Iris pigment epithelial cell (primary cell): ENCODE data around the gene TSPAN18.

ENCODE experiments used
- DNase-seq: peaks from one replicate; pipeline ENCODE4 v3.0.0-alpha.2; 2011; ENCODE audit warnings: low read depth

TSPAN18 gene

DNA sequence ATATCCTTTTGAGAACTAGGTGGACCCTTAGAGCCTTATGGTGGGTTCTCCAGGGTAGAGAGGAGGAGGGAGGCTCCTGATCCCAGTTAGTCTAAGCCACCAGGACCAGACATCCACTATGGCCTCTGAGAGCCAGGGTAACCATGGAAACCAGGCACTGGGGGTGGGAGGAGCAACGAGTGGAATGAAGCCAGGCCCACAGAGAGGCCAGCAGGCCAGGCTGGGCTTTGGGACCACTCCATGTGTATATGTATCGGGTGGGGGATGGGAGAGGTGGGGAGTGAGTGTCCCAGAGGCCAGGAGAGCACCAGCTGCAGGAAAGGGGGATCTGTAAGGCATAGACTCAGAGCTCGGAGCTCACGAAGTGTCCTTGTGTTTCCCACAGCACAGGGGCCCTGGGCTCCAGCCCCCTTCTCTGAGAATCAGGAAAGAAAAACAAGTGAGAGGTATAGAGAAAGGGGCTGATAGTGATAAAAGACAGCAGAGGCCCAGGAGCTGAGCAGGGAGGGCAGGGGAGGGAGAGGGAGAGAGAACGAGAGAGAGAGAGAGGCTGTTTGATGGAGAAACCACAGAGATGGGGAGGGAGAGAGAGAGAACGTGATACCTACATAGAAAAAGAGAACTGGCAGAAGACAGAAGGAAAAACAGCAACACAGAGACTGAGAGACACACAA is 15.5 kb upstream of the TSPAN18 start:
- no peak for DNase-seq

DNA sequence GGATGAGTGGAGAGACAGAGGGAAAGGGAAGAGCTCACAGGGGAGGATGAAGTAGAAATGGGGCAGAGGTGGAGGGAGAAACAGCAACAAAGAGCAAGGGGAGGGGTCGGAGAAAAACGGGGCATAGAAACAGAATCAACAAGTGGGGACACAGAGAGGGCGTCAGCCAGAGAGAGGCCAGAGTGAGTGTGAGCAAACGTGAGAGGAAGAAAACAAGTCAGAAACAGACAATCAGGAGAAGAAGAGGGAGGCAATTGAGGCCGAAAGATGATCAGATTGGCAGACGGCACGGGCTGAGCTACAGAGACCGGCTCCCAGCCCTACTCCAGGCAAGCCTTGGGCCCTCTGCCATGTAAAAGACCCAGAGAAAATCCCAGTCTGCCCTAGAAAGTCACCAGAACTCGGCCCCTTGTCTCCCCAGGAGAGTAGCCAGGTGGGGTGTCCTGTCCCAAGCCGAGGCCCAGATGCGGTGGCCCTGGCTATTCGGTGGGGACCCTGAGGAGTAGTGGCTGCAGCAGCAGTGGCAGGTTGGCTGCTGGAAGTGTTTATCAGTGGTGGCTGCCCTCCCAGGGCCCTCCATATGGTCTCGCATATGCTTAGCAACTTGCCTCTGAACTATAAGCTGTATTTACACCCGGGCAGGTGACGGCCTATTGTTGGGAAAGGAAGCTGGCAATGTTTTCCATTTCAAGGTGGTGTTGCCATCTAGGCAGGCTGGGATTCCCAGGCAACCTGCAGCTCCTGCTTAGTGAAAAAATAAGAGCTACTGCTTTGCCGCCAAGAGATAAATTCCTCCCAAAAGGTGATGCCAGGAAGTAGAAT is 14.8 kb upstream of the TSPAN18 start:
- DNase-seq: no peak

DNA sequence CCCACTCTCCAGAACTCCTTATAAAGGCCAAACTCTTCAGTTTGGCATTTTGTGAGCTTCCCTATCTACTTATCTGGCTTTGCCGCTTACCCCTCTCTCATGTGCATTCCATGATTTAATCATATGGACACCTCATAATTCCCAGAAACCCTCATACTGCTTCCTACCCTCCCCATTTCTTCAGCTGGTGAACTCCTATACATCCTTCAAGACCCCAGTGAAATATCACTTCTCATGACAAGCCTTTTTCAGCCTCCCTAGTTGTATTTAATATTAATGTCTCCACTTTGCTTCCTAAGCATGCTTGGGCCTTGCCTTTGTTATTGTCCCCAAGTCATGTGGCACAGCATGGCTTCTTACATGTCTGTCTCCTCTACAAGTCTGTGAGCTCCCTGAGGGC is 13.7 kb upstream of the TSPAN18 start:
- no peak for DNase-seq

DNA sequence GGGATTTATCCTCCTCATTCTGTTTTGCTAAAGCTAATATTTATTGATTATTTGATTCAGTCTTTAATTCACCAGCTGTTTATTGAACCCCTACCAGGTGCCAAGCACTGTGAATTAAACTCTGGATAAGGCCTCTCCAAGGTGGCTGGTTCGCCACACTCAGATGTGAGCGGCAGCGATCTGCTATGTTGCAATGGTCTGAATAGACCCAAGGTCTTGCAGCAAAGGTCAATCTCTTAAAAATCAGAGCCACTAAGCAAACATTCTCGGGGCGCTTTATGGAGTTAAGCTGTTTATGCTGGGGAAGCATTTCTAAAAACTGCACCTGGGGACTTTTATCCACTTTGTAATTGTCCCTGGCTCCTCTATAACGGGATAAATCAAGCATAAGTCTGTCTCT is 10.5 kb upstream of the TSPAN18 start:
- no peak for DNase-seq

DNA sequence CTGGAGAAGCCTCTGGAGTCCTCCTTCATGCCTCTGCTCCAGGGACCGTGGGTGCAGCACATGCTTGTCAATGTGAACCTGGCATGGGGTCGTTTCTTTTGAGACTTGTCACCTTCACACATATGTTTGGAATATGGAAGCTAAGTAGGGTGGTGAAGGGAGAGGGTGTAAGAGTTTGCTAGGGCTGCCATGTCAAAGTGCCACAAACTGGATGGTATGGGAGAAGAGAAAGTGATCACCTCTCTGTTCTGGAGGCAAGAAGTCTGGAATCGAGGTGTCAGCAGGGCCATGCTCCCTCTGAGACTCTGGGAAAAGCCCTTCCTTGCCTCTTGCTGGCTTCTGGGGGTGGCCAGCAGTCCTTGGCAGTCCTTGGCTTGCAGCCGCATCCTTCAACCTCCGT is 8.7 kb upstream of the TSPAN18 start:
- no peak for DNase-seq

DNA sequence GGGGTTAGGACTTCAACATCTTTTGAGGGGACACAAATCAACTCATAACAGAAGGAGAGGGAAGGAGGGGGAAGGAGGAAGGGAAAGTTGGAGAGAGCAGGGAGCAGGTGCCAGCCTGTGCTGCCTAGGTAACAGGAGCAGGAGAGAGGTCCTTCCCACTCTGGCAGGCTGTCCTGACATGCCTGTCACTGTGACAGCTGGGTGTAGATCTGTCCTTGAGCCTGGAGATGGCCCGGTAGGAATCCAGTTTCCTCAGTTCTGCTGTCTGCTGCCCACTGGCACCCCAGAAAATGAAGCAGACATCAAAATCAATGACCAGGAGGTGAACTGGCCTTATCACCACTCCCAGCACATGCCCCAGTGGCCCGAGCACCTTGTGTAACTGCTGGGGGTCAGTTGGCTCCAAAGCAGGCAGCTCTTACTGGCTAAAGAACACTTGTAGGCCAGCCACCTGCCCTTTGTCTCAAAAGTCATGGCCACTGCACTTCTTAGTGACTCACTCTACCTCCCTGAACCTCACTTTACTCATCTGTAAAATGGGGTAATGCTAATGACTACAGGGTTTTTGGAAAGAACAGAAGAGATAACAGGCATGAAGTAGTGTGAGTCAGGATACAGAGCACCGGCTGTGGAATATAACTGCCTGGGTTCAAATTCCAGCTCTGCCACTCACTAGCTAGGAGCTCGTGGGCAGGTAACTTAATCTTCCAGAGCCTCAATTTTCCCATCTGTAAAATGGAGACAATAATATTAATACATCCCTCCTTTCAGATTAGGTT is 8.0 kb upstream of the TSPAN18 start:
- no peak for DNase-seq

DNA sequence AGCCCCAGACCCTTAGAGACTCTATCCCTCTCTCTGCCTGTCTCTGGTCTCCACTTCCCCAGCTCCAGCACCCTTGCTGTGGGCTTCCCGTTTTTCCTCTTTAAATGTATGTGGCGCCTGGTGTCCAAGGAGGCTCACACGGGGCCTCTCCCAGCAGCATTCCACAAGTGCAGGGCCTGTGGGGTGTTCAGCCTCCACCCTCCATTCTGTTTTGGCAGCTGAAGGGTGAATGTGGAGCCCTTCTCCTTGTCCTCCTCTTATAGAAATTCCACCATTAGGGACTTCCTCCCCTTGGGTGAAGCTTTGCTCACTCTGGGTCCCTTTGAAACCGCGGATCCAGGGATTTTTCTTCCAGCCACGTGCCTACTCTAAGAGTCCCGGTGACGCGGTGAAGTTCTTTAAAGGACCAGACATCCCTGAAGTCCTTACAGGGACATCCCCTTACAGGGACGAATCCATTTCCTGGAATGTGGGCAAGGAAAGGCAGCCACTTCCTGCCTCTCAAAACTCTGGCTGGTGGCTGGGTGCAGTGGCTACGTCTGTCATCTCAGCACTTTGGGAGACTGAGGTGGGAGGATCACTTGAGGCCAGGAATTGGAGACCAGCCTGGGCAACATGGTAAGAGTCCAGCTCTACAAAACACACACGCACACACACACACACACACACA is 1.6 kb upstream of the TSPAN18 start:
- no peak for DNase-seq

DNA sequence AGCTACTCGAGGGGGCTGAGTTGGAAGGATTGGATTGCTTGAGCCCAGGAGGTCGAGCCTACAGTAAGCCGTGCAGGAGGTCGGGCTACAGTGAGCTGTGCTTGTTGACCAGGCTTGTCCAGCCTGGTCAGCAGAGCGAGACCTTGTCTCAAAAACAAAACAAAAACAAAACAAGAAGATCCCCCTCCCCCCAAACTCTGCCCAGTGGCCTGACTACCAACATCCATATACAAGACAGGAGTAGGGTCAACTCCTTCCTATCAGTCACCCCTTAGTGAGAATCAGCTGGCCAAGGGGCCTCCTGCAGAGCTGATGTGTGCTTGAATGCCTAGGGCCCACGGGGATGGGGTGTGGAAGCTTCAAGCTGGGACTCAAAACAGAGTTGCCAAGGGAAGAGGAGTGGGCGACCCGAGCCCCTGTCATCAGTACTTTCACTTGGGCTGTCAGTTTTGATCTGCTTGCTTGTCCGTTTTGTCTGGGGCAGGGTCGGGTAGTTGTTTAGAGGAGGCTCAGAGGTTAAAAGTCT is 942 bp upstream of the TSPAN18 start:
- no peak for DNase-seq

DNA sequence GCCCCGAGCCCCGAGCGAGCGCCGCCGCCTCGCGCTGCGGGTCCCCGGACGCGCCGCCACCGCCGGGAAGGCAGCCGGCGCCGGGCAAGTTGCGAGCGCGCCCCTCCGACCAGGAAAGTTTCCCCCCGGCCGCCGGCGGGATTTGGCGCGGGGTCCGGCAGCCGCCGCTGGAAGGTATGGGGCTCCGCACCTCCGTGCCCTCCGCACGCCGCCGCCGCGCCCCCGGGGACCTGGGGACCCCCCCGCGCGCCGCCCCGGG is 281 bp downstream of the TSPAN18 start:
- no peak for DNase-seq

DNA sequence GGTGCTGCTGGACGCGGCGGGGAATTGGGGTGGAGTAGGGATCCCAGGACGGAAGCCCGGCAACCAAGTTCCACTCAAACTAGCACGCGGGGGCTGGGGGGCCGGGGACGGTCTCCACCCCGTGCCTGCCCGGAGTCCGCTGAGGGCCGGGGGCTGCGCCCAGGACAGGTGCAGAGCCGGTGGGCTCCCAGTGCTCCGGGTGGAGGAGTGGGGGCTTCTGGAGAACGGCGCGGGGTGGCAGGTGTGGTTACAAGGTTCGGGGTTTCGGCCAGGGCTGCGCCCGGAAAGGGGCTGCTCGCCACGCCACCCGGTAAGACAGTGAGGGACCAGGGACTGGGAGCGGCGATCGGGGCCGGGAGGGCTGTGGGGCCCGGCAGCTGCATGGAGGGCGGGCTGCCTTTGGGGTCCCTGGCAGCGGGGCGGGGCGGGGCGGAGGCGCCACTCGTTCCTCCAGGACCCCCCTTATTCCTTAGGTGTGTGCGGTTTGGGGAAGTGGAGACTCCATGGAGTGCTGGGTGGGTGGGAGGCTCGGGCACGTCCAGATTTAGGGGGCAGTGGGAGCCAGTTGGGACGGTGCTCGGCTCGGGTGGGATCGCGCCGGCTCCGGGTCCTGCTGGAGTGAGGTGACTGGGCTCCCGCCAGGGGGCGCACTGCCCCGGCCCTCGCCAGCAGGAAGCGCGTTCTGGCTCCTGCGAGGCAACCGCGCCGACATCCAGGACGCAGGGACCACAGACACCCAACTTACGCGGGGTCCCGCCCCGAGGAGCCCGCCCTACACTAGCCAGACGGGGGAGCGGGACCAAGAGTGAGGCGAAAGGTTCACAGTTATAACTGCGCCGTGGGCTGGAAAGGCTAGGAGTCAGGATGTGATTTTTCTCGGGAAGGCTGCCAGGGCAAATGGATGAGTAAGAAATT is 868 bp downstream of the TSPAN18 start:
- peak; percentile 59 for DNase-seq

DNA sequence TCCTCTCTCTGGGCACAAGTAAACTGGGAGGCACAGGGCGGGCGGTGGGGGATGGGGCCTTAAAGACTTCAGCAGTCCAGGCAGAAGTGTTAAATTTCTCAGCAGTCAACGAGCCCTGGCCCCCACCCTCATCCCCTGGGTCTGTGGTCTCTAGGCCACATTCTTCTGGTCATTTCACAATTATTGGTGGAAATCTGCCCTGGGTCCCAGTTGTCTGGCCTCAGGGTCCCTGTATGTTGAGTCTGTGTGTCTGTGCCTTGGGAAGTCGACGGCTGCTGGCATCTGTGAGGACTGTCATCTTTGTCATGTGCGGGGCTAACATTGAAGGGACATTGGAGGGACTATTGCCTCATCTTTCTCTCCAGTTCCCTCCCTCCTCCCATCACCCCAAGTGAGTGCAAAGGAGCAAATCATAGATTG is 1.7 kb downstream of the TSPAN18 start:
- no peak for DNase-seq

DNA sequence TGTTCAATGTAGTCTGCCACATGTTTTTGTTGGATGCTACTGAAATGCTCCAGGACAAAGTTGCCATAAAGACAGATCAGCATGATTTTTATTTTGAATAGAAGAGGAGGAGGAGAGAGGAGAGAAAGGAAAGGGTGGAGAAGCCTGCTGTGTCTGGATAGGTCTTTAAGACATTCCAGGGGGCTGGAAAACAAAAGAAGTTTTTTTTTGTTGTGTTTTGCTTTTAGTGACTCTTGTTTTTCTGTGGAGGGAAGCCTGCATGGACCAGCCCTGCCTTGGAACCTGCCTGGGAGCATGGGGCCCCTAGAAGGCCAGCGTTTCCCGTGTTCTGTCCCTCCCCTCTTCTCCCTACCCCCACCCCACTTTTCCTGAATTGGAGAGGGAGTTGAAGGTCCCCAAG is 2.3 kb downstream of the TSPAN18 start:
- DNase-seq: no peak

DNA sequence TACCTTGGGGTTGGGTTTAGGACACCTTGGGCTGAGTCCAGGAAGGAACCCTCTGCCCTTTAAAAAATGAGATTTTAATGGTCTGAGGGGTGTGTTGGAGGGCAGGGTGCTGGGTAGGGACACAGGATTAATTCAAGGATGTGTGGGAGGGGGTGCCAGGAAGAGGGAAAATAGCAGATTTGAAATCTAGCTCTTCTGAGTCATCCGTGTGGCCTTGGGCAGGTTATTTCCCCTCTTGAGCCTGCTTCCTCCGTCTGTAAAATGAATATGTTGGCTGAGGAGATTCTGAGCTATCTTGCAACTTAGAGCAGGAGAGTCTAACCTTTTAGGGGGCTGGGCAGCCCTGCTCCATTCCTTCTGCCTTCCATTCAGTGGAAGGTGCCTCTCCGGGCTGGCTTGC is 3.0 kb downstream of the TSPAN18 start:
- DNase-seq: no peak

DNA sequence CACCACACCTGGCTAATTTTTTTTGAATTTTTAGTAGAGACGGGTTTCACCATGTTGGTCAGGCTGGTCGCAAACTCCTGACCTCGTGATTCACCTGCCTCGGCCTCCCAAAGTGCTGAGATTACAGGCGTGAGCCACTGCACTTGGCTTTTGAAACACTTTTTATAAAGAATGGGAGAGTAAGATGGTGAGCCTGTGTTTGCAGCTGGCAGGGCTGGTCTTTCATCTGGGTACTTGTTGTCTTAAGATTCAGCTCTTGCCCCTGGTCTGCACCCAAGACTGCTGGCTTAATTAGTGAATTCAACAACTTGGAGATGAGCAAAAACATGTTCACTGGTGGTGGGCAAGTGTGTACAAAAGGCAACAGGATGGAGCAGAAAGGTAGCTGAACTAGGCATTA is 4.0 kb downstream of the TSPAN18 start:
- no peak for DNase-seq

DNA sequence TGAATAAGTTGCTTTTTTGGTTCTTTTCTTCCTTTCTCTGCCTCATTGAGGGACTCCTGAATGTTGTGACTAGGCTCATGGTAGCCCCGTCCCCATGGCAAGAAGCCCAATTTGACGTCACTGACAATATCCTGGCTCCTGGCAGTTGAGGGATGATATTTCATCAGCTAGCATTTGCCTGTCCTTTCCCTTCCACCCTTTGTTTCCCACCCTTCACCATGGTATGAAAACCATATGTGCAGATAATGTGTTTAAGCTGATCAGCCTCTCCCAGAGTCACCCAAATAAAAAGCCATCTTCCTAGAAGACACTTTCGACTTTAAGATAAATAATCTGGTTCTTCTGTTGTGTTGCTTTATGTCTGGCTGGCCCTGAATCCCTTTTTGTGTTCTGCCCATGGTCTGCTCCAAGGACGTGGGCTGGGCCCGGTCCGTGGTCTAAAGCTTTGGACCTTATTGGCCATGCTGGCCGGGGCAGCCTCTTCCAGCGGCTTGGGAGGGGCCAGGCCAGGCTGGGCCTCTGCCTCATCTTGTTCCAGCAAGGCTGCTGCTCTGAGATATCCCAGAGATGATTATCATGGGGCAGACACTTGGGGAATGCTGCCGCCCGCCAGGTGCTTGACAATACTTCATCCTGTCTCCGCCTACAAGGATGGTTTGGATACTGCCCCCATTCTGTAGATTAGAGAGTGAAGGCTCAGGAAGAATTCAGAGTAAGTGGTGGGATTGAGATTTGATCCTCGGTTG is 5.1 kb downstream of the TSPAN18 start:
- DNase-seq: no peak

DNA sequence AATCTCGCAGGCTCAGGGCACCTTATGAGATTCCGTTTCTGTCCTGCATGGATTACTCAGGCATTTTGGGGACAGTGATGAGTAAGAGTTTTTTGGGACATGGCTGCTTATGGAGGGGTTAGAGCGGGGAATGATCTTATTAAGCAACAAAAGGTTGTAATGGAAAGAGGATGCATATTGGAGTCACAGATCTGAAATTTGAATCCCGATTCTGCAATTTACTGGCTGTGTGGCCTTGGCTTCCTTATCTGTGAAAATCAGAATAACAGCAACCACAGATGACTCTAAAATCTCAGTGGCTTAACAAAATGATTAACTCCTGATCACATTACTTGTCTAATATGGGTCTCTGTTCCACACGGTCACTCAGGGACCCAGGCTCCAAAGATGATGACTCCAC is 5.8 kb downstream of the TSPAN18 start:
- DNase-seq: no peak

DNA sequence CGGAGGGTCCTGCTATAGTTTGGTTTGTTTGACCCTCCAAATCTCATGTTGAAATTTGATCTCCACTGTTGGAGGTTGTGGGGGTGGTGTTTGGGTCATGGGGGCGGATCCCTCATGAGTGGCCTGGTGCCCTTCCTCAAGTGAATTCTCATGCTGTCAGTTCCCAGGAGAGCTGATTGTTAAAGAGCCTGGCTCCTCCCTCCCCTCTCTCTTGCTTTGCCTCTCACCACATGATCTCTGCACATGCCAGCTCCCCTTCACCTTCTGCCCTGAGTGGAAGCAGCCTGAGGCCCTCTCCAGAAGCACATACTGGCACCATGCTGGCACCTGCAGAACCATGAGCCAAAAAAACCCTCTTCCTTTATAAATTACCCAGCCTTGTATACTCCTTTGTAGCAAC is 7.1 kb downstream of the TSPAN18 start:
- no peak for DNase-seq

DNA sequence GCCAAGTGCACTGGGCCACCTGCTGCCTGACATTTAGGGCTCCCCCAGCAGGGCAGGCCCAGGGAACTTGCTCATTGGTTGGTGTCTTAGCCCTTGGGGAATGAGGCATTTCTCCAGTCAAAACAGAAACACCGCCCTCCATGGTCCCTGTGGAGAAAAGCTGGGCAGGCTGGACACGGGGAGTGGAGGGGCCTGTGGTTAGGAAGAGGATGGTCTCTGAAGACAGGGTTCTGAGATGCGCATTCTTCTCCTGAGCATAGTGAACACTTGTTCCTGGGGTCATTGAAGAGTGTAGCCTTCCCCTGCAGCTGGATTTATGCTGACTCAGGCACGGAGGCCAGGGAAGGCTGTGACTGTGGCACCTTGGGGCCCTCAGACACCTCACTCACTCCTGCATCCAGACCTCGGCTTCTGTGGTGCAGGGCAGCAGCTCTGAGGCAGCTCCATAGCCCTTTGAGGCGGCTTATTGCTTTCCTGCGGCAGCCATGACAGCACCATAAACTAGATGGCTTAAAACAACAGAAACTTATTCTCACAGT is 8.2 kb downstream of the TSPAN18 start:
- no peak for DNase-seq

DNA sequence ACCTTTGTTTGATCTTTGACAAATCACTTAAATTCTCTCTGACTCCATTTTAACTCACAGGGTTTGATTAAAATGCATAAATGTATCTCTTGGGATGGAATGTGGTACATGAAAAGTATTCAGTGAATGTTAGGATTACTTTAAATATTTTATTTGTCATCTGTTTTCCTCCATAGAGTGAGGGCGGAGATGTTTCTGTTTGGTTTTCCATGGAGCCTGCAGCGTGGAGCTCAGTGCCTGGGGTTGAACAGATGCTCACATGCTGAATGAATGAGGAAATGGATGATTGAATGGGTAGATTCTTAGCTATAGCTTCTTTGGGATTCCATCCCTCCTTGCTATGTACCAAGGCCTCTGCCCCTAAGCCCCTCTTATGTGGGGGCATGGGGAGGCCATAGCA is 10.0 kb downstream of the TSPAN18 start:
- no peak for DNase-seq
